Stomach (tissue), 4 donors: ENCODE results near the gene SLC38A7.

Source experiments
- EP300 ChIP-seq: sonication (generic); formaldehyde crosslinking; IDR thresholded peaks from one replicate; pipeline ENCODE4 v1.6.1; 2017; ENCODE audit warnings: antibody characterized with exemption
- POLR2AphosphoS5 ChIP-seq, 3 donors: sonication (generic); formaldehyde crosslinking; IDR thresholded peaks; one replicate each; pipeline ENCODE4 v1.6.1; 2016; ENCODE audit warnings: antibody characterized with exemption in 3 of 3
- TF ChIP-seq, protein P1 (sequence below), 7 experiments: fragments of 450-650 bp in 4 of 7; fragments of 200-600 bp in 3 of 7; sonication (generic) in 3 of 7; IDR thresholded peaks; one replicate each; pipeline ENCODE4 v1.5.1; 2016 to 2019; ENCODE audit warnings: antibody characterized with exemption in 7 of 7, control low read depth in 2 of 7, mild to moderate bottlenecking in 1 of 7

DNA sequence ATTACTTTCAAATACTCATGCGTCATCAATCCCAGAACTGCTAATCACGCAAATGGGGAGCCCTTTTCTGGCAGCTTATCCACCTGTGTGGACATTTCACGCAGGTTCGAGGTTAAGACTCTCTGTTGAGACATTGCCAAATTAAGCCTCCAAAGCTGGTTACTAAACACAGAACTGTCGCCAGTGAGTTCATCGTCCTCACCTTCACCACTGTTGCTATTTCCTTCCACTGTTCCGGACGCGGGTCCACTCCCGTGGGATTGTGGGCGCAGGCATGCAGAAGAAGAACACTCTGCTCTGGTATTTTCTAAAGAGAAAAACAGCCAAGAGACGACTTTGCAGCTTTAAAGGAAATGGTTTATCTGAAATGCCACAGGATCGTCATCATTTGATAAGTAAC, 33.4 kb upstream of the SLC38A7 start:
- TF ChIP-seq, protein P1, sequence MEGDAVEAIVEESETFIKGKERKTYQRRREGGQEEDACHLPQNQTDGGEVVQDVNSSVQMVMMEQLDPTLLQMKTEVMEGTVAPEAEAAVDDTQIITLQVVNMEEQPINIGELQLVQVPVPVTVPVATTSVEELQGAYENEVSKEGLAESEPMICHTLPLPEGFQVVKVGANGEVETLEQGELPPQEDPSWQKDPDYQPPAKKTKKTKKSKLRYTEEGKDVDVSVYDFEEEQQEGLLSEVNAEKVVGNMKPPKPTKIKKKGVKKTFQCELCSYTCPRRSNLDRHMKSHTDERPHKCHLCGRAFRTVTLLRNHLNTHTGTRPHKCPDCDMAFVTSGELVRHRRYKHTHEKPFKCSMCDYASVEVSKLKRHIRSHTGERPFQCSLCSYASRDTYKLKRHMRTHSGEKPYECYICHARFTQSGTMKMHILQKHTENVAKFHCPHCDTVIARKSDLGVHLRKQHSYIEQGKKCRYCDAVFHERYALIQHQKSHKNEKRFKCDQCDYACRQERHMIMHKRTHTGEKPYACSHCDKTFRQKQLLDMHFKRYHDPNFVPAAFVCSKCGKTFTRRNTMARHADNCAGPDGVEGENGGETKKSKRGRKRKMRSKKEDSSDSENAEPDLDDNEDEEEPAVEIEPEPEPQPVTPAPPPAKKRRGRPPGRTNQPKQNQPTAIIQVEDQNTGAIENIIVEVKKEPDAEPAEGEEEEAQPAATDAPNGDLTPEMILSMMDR (IDR thresholded peaks at IDR 0.05), result no peak
- TF ChIP-seq POLR2AphosphoS5 (IDR thresholded peaks at IDR 0.05) (no peak), EP300 (no peak)
